ENCODE data around the gene LMO3. TPM values are rescaled to one million over a fixed set of nuclear protein-coding genes. Genes with fewer than 3 reads are reported as not detected.

The LMO3 gene
- total RNA-seq, 1 experiment from 2014 or later, result not detected

DNA sequence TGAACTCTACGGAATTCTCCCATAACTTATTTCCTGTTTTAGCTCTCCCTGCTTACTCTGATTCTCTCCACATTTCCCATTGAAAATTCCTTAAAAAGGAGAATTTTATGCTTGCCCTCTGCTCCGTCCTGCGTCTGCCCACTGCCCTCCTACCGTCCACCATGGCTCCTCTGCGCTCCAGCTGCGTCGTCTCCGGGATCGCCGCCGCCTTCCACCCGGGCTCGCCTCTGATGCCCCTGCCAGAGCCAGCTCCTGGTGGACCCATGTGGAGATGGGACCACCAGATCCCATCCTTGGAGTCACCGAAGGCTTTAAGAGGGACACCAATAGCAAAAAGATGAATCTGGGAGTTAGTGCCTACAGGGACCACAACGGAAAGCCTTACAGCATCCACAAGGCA is 92.7 kb downstream of the LMO3 start:
- H3K9me3 Mint-ChIP-seq (ENCODE audit: unreplicated experiment), result no peaks in the 10 kb centered on the region

DNA sequence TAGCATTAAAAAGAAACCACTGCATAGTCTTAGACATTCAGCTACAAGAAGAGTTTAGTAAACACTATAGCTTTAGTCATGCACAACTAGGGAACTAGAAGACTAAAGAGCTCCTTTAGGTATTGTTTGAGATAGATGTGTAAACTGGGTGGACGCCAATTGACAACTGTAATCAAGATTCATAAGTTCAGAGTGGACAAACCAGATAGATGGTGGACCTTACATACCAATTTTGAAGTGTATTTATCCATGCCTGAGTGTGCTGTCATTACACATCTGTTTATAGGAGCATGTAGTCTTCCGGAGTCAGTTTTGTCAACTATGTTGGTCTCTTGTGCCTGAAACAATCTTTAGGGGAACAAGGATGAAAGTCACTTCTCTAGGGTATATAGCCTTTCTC is 96.6 kb downstream of the LMO3 start:
- BruUV-seq (replicated peaks), result no TSS peak
- TF ChIP-seq, protein P1, sequence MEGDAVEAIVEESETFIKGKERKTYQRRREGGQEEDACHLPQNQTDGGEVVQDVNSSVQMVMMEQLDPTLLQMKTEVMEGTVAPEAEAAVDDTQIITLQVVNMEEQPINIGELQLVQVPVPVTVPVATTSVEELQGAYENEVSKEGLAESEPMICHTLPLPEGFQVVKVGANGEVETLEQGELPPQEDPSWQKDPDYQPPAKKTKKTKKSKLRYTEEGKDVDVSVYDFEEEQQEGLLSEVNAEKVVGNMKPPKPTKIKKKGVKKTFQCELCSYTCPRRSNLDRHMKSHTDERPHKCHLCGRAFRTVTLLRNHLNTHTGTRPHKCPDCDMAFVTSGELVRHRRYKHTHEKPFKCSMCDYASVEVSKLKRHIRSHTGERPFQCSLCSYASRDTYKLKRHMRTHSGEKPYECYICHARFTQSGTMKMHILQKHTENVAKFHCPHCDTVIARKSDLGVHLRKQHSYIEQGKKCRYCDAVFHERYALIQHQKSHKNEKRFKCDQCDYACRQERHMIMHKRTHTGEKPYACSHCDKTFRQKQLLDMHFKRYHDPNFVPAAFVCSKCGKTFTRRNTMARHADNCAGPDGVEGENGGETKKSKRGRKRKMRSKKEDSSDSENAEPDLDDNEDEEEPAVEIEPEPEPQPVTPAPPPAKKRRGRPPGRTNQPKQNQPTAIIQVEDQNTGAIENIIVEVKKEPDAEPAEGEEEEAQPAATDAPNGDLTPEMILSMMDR (IDR thresholded peaks at IDR 0.05; ENCODE audit: unreplicated experiment), result no peak
- H3K36me3 Mint-ChIP-seq (ENCODE audit: insufficient read depth, unreplicated experiment), result no peaks in the 10 kb centered on the region
- no peaks in the 10 kb centered on the region for H3K27me3 Mint-ChIP-seq (ENCODE audit: insufficient read depth, unreplicated experiment)
- POLR2A ChIA-PET, result no interaction called here
- no peaks in the 10 kb centered on the region for H3K9me3 Mint-ChIP-seq (ENCODE audit: unreplicated experiment)
- DNase-seq (ENCODE audit: unreplicated experiment), result no peak
- H3K4me3 Mint-ChIP-seq (ENCODE audit: unreplicated experiment), result no peak overlapping the region
- H3K4me1 Mint-ChIP-seq (ENCODE audit: insufficient read depth, unreplicated experiment), result no peaks in the 10 kb centered on the region
- CTCF ChIA-PET, result no interaction called here
- intact Hi-C loops (cut with micrococcal nuclease), result no loop called here
- no peak overlapping the region for H3K27ac Mint-ChIP-seq (ENCODE audit: low read depth, unreplicated experiment)

More for the DNA sequence above, 92.7 kb downstream of the LMO3 start:
- no peak overlapping the region for H3K27ac Mint-ChIP-seq (ENCODE audit: low read depth, unreplicated experiment)
- no peaks in the 10 kb centered on the region for H3K4me1 Mint-ChIP-seq (ENCODE audit: insufficient read depth, unreplicated experiment)
- no peak overlapping the region for H3K4me3 Mint-ChIP-seq (ENCODE audit: unreplicated experiment)
- BruUV-seq (replicated peaks), result no TSS peak
- intact Hi-C loops (cut with micrococcal nuclease), result no loop called here
- TF ChIP-seq, protein P1 (IDR thresholded peaks at IDR 0.05; ENCODE audit: unreplicated experiment), result no peak
- ChIA-PET POLR2A (no interaction called here), CTCF (interaction anchor here (0.8 kb wide), 1 partner anchor 18 kb away, joined by 4 read pairs; no protein-coding TSS in a partner anchor)
- no peak for DNase-seq (ENCODE audit: unreplicated experiment)
- no peaks in the 10 kb centered on the region for H3K36me3 Mint-ChIP-seq (ENCODE audit: insufficient read depth, unreplicated experiment)
- H3K27me3 Mint-ChIP-seq (ENCODE audit: insufficient read depth, unreplicated experiment), result no peaks in the 10 kb centered on the region

DNA sequence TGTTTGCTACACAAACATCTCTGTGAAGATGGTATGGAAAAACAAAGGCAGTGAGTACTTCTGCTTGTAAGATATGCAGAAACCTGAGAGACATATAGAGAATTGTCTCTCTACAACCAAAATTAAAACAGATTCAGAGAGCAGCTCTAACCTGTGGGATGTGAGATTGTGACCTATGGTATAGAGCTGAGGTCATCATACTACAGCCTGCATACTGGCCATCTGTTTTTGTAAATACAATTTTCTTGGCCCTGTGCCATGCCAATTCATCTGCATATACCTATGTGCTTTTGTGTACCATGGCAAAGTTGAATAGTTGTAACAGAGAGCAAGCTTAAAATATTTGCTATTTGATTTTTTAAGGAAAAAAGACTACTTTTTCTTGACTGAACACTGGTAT is 99.6 kb downstream of the LMO3 start:
- intact Hi-C loops (cut with micrococcal nuclease), result no loop called here

DNA sequence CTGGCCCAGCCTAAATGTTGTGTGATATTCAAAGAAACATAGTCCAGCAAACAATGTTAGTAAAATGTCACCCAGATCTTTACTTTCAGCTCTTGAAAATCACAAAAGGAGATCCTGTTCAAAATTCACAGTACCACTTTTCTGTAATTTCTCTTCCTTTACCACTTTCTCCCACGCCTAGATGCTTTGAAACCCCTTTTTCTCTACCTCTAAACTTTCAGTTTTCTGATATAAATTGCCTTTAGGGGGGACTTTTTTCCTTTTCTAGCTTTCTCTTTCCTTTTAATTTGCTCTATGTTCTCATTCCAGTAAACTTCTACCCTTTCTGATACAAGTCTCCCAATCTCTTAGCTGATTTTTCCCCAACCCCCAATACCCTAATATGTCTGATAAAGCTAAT is 101.8 kb downstream of the LMO3 start:
- H3K36me3 Mint-ChIP-seq (ENCODE audit: insufficient read depth, unreplicated experiment), result no peaks in the 10 kb centered on the region
- DNase-seq (ENCODE audit: unreplicated experiment), result no peak
- H3K27ac Mint-ChIP-seq (ENCODE audit: low read depth, unreplicated experiment), result no peak overlapping the region
- no peaks in the 10 kb centered on the region for H3K9me3 Mint-ChIP-seq (ENCODE audit: unreplicated experiment)
- no peak overlapping the region for H3K4me3 Mint-ChIP-seq (ENCODE audit: unreplicated experiment)
- POLR2A ChIA-PET, result no interaction called here
- BruUV-seq (replicated peaks), result no TSS peak
- H3K27me3 Mint-ChIP-seq (ENCODE audit: insufficient read depth, unreplicated experiment), result no peaks in the 10 kb centered on the region
- intact Hi-C loops (cut with micrococcal nuclease), result no loop called here
- no peaks in the 10 kb centered on the region for H3K4me1 Mint-ChIP-seq (ENCODE audit: insufficient read depth, unreplicated experiment)
- TF ChIP-seq, protein P1 (IDR thresholded peaks at IDR 0.05; ENCODE audit: unreplicated experiment), result no peak
- CTCF ChIA-PET, result interaction anchor here (0.6 to 1.0 kb wide), 2 partner anchors 14 to 66 kb away, joined by 3 read pairs; no protein-coding TSS in a partner anchor

More for the DNA sequence above, 99.6 kb downstream of the LMO3 start:
- BruUV-seq (replicated peaks), result no TSS peak
- CTCF ChIA-PET, result no interaction called here
- no peaks in the 10 kb centered on the region for H3K27me3 Mint-ChIP-seq (ENCODE audit: insufficient read depth, unreplicated experiment)
- no peak for DNase-seq (ENCODE audit: unreplicated experiment)
- no peak overlapping the region for H3K27ac Mint-ChIP-seq (ENCODE audit: low read depth, unreplicated experiment)
- no peaks in the 10 kb centered on the region for H3K36me3 Mint-ChIP-seq (ENCODE audit: insufficient read depth, unreplicated experiment)
- H3K4me1 Mint-ChIP-seq (ENCODE audit: insufficient read depth, unreplicated experiment), result no peaks in the 10 kb centered on the region
- no peak overlapping the region for H3K4me3 Mint-ChIP-seq (ENCODE audit: unreplicated experiment)
- no peaks in the 10 kb centered on the region for H3K9me3 Mint-ChIP-seq (ENCODE audit: unreplicated experiment)
- POLR2A ChIA-PET, result no interaction called here
- TF ChIP-seq, protein P1 (IDR thresholded peaks at IDR 0.05; ENCODE audit: unreplicated experiment), result no peak
